ENCODE data around the gene HIVEP2. TPM values are rescaled to one million over a fixed set of nuclear protein-coding genes. Genes with fewer than 3 reads are reported as not detected.

HIVEP2 gene
- total RNA-seq, 1 experiment from 2014 or later, result 3.2 TPM

DNA sequence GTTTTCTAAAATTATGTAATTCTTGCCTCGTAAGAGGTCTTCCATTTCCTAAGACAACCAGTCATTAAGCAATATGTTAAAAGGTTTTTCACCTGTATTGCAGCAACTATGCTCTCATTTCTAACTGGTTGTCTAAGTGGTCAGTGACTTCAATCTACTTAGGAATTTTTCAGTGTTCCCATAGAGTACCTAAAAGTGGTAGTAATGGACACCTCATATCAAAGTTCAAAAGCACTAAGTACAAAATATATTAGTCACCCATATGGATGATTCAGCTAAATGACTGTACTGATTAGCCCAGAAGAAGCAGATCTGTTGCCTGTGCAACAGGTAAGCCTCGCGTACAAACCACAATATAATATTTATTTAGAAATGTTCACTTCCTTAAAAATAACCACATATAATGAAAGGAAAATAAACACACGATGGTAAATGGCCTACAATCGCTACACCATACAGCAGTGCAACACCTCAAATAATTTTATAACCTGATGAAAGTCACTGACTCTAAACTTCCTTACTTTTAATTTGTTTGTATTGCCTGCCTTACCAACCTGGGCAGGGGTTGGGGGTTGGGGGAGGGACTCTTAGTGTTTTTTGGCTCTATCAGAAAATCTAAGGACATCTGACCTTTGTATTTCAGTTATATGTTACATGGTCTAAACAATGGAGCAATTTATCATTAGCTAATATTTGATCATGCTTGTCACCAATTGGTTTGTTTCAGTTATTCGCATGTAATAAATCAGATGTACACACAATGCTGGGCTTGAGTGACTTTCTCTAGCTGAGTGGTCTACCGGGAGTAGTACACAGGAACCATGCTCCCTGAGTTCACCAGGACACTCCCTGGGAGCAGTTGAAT lies 105.9 kb downstream of the HIVEP2 start:
- Histone ChIP-seq H3K27me3 (replicated peaks; ENCODE audit: insufficient read depth, low read depth, low read length, poor library complexity) (no peaks in the 10 kb centered on the region), H3K36me3 (ENCODE audit: insufficient read depth, low read length, poor library complexity, severe bottlenecking) (no peaks in the 10 kb centered on the region), H3K4me3 (ENCODE audit: low read depth, low read length, poor library complexity, severe bottlenecking) (no peak overlapping the region), H3K9me3 (ENCODE audit: low read depth, low read length, poor library complexity, severe bottlenecking) (no peaks in the 10 kb centered on the region), H3K27ac (ENCODE audit: low read depth, low read length, poor library complexity, severe bottlenecking) (no peak overlapping the region), H3K4me1 (ENCODE audit: insufficient read depth, low read length, poor library complexity, severe bottlenecking) (peaks cover 12% of the 10 kb centered on the region)
- TF ChIP-seq, protein P1, sequence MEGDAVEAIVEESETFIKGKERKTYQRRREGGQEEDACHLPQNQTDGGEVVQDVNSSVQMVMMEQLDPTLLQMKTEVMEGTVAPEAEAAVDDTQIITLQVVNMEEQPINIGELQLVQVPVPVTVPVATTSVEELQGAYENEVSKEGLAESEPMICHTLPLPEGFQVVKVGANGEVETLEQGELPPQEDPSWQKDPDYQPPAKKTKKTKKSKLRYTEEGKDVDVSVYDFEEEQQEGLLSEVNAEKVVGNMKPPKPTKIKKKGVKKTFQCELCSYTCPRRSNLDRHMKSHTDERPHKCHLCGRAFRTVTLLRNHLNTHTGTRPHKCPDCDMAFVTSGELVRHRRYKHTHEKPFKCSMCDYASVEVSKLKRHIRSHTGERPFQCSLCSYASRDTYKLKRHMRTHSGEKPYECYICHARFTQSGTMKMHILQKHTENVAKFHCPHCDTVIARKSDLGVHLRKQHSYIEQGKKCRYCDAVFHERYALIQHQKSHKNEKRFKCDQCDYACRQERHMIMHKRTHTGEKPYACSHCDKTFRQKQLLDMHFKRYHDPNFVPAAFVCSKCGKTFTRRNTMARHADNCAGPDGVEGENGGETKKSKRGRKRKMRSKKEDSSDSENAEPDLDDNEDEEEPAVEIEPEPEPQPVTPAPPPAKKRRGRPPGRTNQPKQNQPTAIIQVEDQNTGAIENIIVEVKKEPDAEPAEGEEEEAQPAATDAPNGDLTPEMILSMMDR (conservative IDR thresholded peaks at IDR 0.05; ENCODE audit: low read depth, low read length), result no peak
- no peak for TF ChIP-seq EZH2 (IDR thresholded peaks at IDR 0.05; ENCODE audit: borderline replicate concordance, low read depth, low read length, poor library complexity, severe bottlenecking)
- ChIA-PET CTCF (no interaction called here), POLR2A (ENCODE audit: low non-redundant PET) (no interaction called here)
- no TSS peak for BruUV-seq (replicated peaks)
- DNase-seq (ENCODE audit: low spot score), result no peak
- intact Hi-C loops (cut with micrococcal nuclease; ENCODE audit: unreplicated experiment), result no loop called here

DNA sequence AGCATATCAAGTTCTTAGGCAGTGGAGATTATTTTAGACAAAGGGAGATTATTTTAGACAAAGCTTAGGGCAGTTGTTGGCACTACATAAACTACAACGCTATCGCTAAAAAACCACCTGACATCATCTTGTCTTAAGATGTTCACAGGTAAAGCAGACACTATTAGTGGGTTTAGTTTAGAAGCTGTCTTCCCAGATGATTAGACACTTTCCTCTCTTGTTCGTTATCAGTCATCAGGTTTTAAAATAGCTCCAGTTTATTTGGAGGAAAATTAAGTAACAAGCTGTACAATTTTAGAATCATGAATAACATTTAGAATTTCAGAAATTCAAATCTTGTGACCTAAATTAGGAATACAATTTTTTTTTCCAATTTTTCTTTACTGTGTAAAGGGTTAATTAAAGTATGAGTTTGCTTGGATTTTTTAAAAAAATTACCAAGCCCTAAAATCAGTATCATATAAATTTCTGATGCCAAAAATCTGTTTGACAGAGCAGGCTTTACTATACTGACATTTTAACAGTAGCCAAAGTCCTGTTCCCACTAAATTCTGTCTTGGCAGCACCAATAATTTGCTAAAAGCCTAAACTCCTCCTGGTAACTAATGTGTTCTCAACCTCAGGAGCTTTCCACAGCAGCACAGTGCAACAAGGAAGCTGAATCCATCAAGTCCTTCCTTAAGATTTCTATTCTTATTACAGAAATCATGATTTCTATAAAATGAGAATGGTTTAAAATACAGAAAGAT lies 109.0 kb downstream of the HIVEP2 start:
- ChIA-PET CTCF (no interaction called here), POLR2A (ENCODE audit: low non-redundant PET) (interaction anchor here (1.0 kb wide), 1 partner anchor 10 kb away, joined by 8 read pairs; no protein-coding TSS in a partner anchor)
- BruUV-seq (replicated peaks), result no TSS peak
- no peak overlapping the region for H3K27ac ChIP-seq (ENCODE audit: low read depth, low read length, poor library complexity, severe bottlenecking)
- TF ChIP-seq, protein P1 (conservative IDR thresholded peaks at IDR 0.05; ENCODE audit: low read depth, low read length), result no peak
- TF ChIP-seq EZH2 (IDR thresholded peaks at IDR 0.05; ENCODE audit: borderline replicate concordance, low read depth, low read length, poor library complexity, severe bottlenecking), result no peak
- no peak for DNase-seq (ENCODE audit: low spot score)
- intact Hi-C loops (cut with micrococcal nuclease; ENCODE audit: unreplicated experiment), result no loop called here
- H3K36me3 ChIP-seq (ENCODE audit: insufficient read depth, low read length, poor library complexity, severe bottlenecking), result no peaks in the 10 kb centered on the region
- H3K4me3 ChIP-seq (ENCODE audit: low read depth, low read length, poor library complexity, severe bottlenecking), result no peak overlapping the region
- no peaks in the 10 kb centered on the region for H3K27me3 ChIP-seq (replicated peaks; ENCODE audit: insufficient read depth, low read depth, low read length, poor library complexity)
- H3K9me3 ChIP-seq (ENCODE audit: low read depth, low read length, poor library complexity, severe bottlenecking), result no peaks in the 10 kb centered on the region
- H3K4me1 ChIP-seq (ENCODE audit: insufficient read depth, low read length, poor library complexity, severe bottlenecking), result no peaks in the 10 kb centered on the region

DNA sequence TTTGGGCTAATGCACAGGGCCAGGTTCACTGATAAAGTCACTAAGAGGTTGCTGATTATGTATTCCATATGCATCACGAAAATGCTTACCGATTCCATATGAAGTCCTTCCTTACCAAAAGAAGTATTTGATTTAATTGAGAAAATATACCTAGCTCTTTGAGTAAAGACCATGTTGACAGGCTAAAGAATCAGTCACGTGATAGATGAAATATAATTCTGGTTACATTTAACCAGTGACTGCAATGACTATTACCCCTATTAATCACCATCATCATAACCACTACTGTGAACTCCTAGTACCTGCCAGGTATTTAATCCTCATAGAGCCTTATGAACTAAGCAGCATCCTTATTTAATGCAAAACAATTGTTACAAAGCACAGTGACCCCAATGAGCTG lies 110.1 kb downstream of the HIVEP2 start:
- Histone ChIP-seq H3K4me1 (ENCODE audit: insufficient read depth, low read length, poor library complexity, severe bottlenecking) (no peaks in the 10 kb centered on the region), H3K27me3 (replicated peaks; ENCODE audit: insufficient read depth, low read depth, low read length, poor library complexity) (no peaks in the 10 kb centered on the region), H3K36me3 (ENCODE audit: insufficient read depth, low read length, poor library complexity, severe bottlenecking) (no peaks in the 10 kb centered on the region), H3K9me3 (ENCODE audit: low read depth, low read length, poor library complexity, severe bottlenecking) (no peaks in the 10 kb centered on the region), H3K4me3 (ENCODE audit: low read depth, low read length, poor library complexity, severe bottlenecking) (no peak overlapping the region), H3K27ac (ENCODE audit: low read depth, low read length, poor library complexity, severe bottlenecking) (no peak overlapping the region)
- intact Hi-C loops (cut with micrococcal nuclease; ENCODE audit: unreplicated experiment), result no loop called here
- POLR2A ChIA-PET (ENCODE audit: low non-redundant PET), result no interaction called here
- CTCF ChIA-PET, result no interaction called here
- no peak for TF ChIP-seq EZH2 (IDR thresholded peaks at IDR 0.05; ENCODE audit: borderline replicate concordance, low read depth, low read length, poor library complexity, severe bottlenecking)
- TF ChIP-seq, protein P1 (conservative IDR thresholded peaks at IDR 0.05; ENCODE audit: low read depth, low read length), result no peak
- DNase-seq (ENCODE audit: low spot score), result no peak
- no TSS peak for BruUV-seq (replicated peaks)

All from A673 (cell line).